GM23248 (cell line): Measurements from ENCODE around the gene TRAPPC13. TPM values are rescaled to one million over a fixed set of nuclear protein-coding genes. Genes with fewer than 3 reads are reported as not detected.
A peak's percentile ranks its signal among the peaks of the same experiment; 100 is the strongest.

Source experiments
- DNase-seq: peaks from one replicate; pipeline ENCODE4 v3.0.0-alpha.2; 2015
- H2AFZ ChIP-seq: fragments of 200-600 bp; sonication (generic); 2 replicates; pipeline ENCODE4 v1.6.1; 2016; ENCODE audit warnings: antibody characterized with exemption
- H3F3A ChIP-seq: fragments of 200-600 bp; sonication (generic); 2 replicates; pipeline ENCODE4 v1.6.1; 2016; ENCODE audit warnings: mild to moderate bottlenecking, antibody characterized with exemption, mixed run types; ENCODE audit not compliant: insufficient read depth
- H3K27ac ChIP-seq: fragments of 200-600 bp; sonication (generic); 2 replicates; pipeline ENCODE4 v1.5.1; 2016; ENCODE audit warnings: mild to moderate bottlenecking
- H3K27me3 ChIP-seq: fragments of 200-600 bp; sonication (generic); replicated peaks from 2 replicates; pipeline ENCODE4 v1.6.1; 2016; ENCODE audit warnings: mild to moderate bottlenecking; ENCODE audit not compliant: insufficient read depth
- H3K36me3 ChIP-seq: fragments of 200-600 bp; sonication (generic); 2 replicates; pipeline ENCODE4 v1.6.1; 2016; ENCODE audit warnings: low read depth, mild to moderate bottlenecking
- H3K4me1 ChIP-seq: fragments of 200-600 bp; sonication (generic); 2 replicates; pipeline ENCODE4 v1.6.1; 2016; ENCODE audit warnings: mild to moderate bottlenecking; ENCODE audit not compliant: insufficient read depth
- H3K4me2 ChIP-seq: fragments of 200-600 bp; sonication (generic); one replicate; pipeline ENCODE4 v1.6.1; 2016; ENCODE audit warnings: mild to moderate bottlenecking; ENCODE audit not compliant: unreplicated experiment
- H3K4me3 ChIP-seq: fragments of 200-600 bp; sonication (generic); 2 replicates; pipeline ENCODE4 v1.5.1; 2016; ENCODE audit warnings: mild to moderate bottlenecking
- H3K79me2 ChIP-seq: fragments of 200-600 bp; sonication (generic); 2 replicates; pipeline ENCODE4 v1.6.1; 2016; ENCODE audit warnings: mild to moderate bottlenecking; ENCODE audit not compliant: insufficient read depth
- H3K9ac ChIP-seq: fragments of 200-600 bp; sonication (generic); 2 replicates; pipeline ENCODE4 v1.6.1; 2016; ENCODE audit warnings: mild to moderate bottlenecking
- H3K9me2 ChIP-seq: fragments of 200-600 bp; sonication (generic); 2 replicates; pipeline ENCODE4 v1.6.1; 2016; ENCODE audit warnings: mixed run types, mild to moderate bottlenecking, moderate library complexity; ENCODE audit not compliant: insufficient read depth
- H3K9me3 ChIP-seq: fragments of 200-600 bp; sonication (generic); one replicate; pipeline ENCODE4 v1.6.1; 2017; ENCODE audit warnings: low read depth
- H4K20me1 ChIP-seq: fragments of 200-600 bp; sonication (generic); 2 replicates; pipeline ENCODE4 v1.6.0; 2016; ENCODE audit not compliant: insufficient read depth
- EZH2 ChIP-seq: fragments of 200-600 bp; sonication (generic); IDR thresholded peaks from 2 replicates; pipeline ENCODE4 v1.6.1; 2018; ENCODE audit warnings: antibody characterized with exemption, mild to moderate bottlenecking; ENCODE audit not compliant: insufficient read depth, poor library complexity, severe bottlenecking
- EZH2phosphoT487 ChIP-seq: fragments of 200-600 bp; sonication (generic); IDR thresholded peaks from 2 replicates; pipeline ENCODE4 v1.6.1; 2018; ENCODE audit warnings: antibody characterized with exemption, moderate library complexity, mild to moderate bottlenecking, low read depth; ENCODE audit not compliant: insufficient read depth
- WGBS, 2 experiments: methylation state at CpG; one replicate each; pipeline ENCODE4 v1.1.6; 2015 to 2017; ENCODE audit warnings: low lambda C conversion rate in 2 of 2, low coverage in 1 of 2; ENCODE audit errors: missing lambda C conversion rate in 2 of 2; 5-methylcytosine and 5-hydroxymethylcytosine counted together
- in situ Hi-C: fragments of 300-500 bp; cut with MboI; formaldehyde crosslinking; loops from 2 replicates; pipeline ENCODE4 v1.15.0; 2020
- polyA plus RNA-seq: library from polyadenylated mRNA; unstranded; fragments of >200 nt; fragmentation: Nextera tagmentation; extraction: Ambion mirVana; gene quantifications from 2 replicates; pipeline ENCODE4 v1.2.1, GENCODE V29; 2016
- total RNA-seq: library from RNA; depleted of rRNA; stranded (reverse); fragments of >200 nt; shearing (Covaris generic); gene quantifications from 2 replicates; pipeline ENCODE4 v1.2.3, GENCODE V29; 2014

TRAPPC13 gene
- total and polyA plus RNA-seq, 2 experiments from 2014 or later = 19.5 to 21.1 TPM

- DNase-seq = no peak
- Histone ChIP-seq H3K4me3 (peak overlapping the region; percentile 96), H3K4me1 (peaks cover 30% of the 10 kb centered on the region), H3K79me2 (peaks cover 91% of the 10 kb centered on the region), H4K20me1 (peaks cover 6% of the 10 kb centered on the region; the same call in 1 of the 2 replicates), H3K9me3 (no peaks in the 10 kb centered on the region), H3K27me3 (no peaks in the 10 kb centered on the region), H3K9me2 (no peaks in the 10 kb centered on the region), H3K36me3 (no peaks in the 10 kb centered on the region; the same call in none of the 2 replicates), H3K9ac (peak overlapping the region; percentile 90), H3K27ac (peak overlapping the region; percentile 85), H3K4me2 (peak overlapping the region; percentile 100), H3F3A (peaks cover 14% of the 10 kb centered on the region), H2AFZ (peak overlapping the region; percentile 99)
- WGBS, 2 experiments = 16 to 19% methylated on average over 9 of the region's 9 CpGs
- no peak for TF ChIP-seq EZH2
- no peak for TF ChIP-seq EZH2phosphoT487
- in situ Hi-C loops = no loop called here
These were observed 1.3 kb upstream of the TRAPPC13 start for GRCh38 chr5:65623482-65623881.

- Histone ChIP-seq H3K4me3 (peak within 1 kb of the TSS; percentile 96), H3K9me3 (no peaks in the 10 kb centered on the region), H4K20me1 (peaks cover 1% of the 10 kb centered on the region; the same call in 1 of the 2 replicates), H3K36me3 (no peaks in the 10 kb centered on the region; the same call in none of the 2 replicates), H2AFZ (peak within 1 kb of the TSS; percentile 99), H3K4me1 (peaks cover 30% of the 10 kb centered on the region), H3F3A (peaks cover 14% of the 10 kb centered on the region), H3K4me2 (peak within 1 kb of the TSS; percentile 100), H3K27me3 (no peaks in the 10 kb centered on the region), H3K27ac (peak within 1 kb of the TSS; percentile 85), H3K9me2 (no peaks in the 10 kb centered on the region), H3K79me2 (peaks cover 91% of the 10 kb centered on the region), H3K9ac (peak within 1 kb of the TSS; percentile 90)
- peak; percentile 99 for DNase-seq
- in situ Hi-C loops = no loop called here
- TF ChIP-seq EZH2phosphoT487 (no peak), EZH2 (no peak)
- 1 to 2% methylated on average over 29 to 32 of the region's 32 CpGs for WGBS, 2 experiments
These were observed 729 bp upstream of the TRAPPC13 start, which contains the start of gene TRIM23 for GRCh38 chr5:65624025-65624570. Gene TRIM23, minus strand, starts transcription at chr5:65624333. Its CDS starts 59 bp downstream, at chr5:65624274.

GRCh38 chr5:65625743-65626142, 916 bp downstream of the TRAPPC13 start:
- 46 to 50% methylated on average over 6 of the region's 6 CpGs for WGBS, 2 experiments
- Histone ChIP-seq H2AFZ (peak overlapping the region; percentile 99), H3K79me2 (peaks cover 91% of the 10 kb centered on the region), H3K27me3 (no peaks in the 10 kb centered on the region), H4K20me1 (no peaks in the 10 kb centered on the region), H3K9ac (peak overlapping the region; percentile 90), H3K9me2 (no peaks in the 10 kb centered on the region), H3K27ac (peak overlapping the region; percentile 85), H3K9me3 (no peaks in the 10 kb centered on the region), H3K36me3 (peaks cover 9% of the 10 kb centered on the region; the same call in 1 of the 2 replicates), H3F3A (peaks cover 14% of the 10 kb centered on the region), H3K4me3 (peak overlapping the region; percentile 96), H3K4me1 (peaks cover 22% of the 10 kb centered on the region), H3K4me2 (peak overlapping the region; percentile 100)
- DNase-seq = peak; percentile 7
- in situ Hi-C loops = no loop called here
- TF ChIP-seq EZH2 = no peak
- TF ChIP-seq EZH2phosphoT487 = no peak

- Histone ChIP-seq H3K4me2 (no peak overlapping the region), H4K20me1 (no peaks in the 10 kb centered on the region)
These were observed 6.2 kb downstream of the TRAPPC13 start for GRCh38 chr5:65630981-65631380.

More at GRCh38 chr5:65630981-65631380, 6.2 kb downstream of the TRAPPC13 start:
- Histone ChIP-seq H3K4me1 (peaks cover 3% of the 10 kb centered on the region), H3K27ac (no peak overlapping the region), H3K79me2 (peaks cover 66% of the 10 kb centered on the region), H3F3A (peaks cover 1% of the 10 kb centered on the region), H2AFZ (no peak overlapping the region), H3K9me3 (no peaks in the 10 kb centered on the region), H3K36me3 (peaks cover 9% of the 10 kb centered on the region; the same call in 1 of the 2 replicates), H3K9me2 (no peaks in the 10 kb centered on the region), H3K4me3 (no peak overlapping the region), H3K27me3 (no peaks in the 10 kb centered on the region), H3K9ac (no peak overlapping the region)
- in situ Hi-C loops = no loop called here
- TF ChIP-seq EZH2 = no peak
- no peak for TF ChIP-seq EZH2phosphoT487
- DNase-seq = no peak
